SK-N-SH treated with all-trans-retinoic acid at 6 μM for 48 hours (cell line): Measurements from ENCODE around the gene C20orf202.

Experiments used
- BACH2 ChIP-seq: fragments of 250-450 bp; sonication (Bioruptor Pico); IDR thresholded peaks from 2 replicates; pipeline ENCODE4 v1.9.0; 2021; ENCODE audit warnings: mild to moderate bottlenecking, borderline replicate concordance
- GLIS3 ChIP-seq: fragments of 250-450 bp; sonication (Bioruptor Pico); IDR thresholded peaks from 2 replicates; pipeline ENCODE4 v1.5.0; 2020; ENCODE audit warnings: mild to moderate bottlenecking, moderate library complexity
- PATZ1 ChIP-seq: fragments of 250-450 bp; sonication (Bioruptor Pico); IDR thresholded peaks from 2 replicates; pipeline ENCODE4 v1.8.0; 2020; ENCODE audit warnings: mild to moderate bottlenecking, moderate library complexity, borderline replicate concordance
- RARB ChIP-seq: fragments of 250-450 bp; sonication (Bioruptor Pico); IDR thresholded peaks from 2 replicates; pipeline ENCODE4 v1.8.0; 2021; ENCODE audit warnings: mild to moderate bottlenecking, moderate library complexity
- SNAI2 ChIP-seq: fragments of 250-450 bp; sonication (Bioruptor Pico); IDR thresholded peaks from 2 replicates; pipeline ENCODE4 v1.5.0; 2020; ENCODE audit warnings: mild to moderate bottlenecking, moderate library complexity
- TOX ChIP-seq: fragments of 250-450 bp; sonication (Bioruptor Pico); IDR thresholded peaks from 2 replicates; pipeline ENCODE4 v1.8.0; 2021; ENCODE audit warnings: mild to moderate bottlenecking, moderate library complexity, borderline replicate concordance

GRCh38 chr20:1224205-1224890 lies 21.1 kb downstream of the C20orf202 start:
- TF ChIP-seq SNAI2 (CRISPR knock-in tag) (no peak), RARB (CRISPR knock-in tag) (no peak), PATZ1 (CRISPR knock-in tag) (no peak), TOX (CRISPR knock-in tag) (no peak), BACH2 (CRISPR knock-in tag) (no peak), GLIS3 (CRISPR knock-in tag) (no peak)
